Measurements from ENCODE around the gene ZNF831.

DNA sequence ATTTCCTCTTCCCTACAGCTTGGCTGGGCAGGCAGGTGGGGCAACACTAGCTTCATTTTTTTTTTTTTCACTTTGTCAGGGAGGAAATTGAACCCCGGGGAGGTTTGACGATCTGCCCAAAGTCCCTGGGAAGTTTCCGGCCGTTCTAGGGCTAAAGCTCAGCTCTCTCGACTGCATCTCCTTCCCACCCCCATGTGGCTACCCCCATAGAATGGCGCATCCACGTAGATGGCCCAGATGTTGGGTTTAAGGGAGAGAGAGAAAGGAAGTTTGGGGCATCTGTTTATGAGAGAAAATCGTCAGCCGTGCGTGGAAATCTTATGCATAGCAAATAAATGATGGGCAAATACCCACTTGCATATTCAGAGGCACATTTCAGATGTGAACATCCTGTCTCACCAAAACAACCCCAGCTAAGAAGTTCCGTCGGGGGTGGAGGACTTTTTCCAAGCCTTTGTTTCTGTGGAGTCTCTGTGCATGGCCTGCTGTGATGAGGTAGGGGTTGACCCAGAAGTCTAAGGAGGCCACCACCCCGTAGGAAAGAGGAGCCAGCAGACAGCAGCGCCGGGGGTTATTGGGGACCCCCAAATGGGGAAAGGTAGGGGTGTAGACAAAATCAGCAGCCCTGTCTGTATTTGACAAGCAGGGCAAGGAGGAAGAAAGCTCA is 40.5 kb upstream of the ZNF831 start:
- TF ChIP-seq, protein P1, sequence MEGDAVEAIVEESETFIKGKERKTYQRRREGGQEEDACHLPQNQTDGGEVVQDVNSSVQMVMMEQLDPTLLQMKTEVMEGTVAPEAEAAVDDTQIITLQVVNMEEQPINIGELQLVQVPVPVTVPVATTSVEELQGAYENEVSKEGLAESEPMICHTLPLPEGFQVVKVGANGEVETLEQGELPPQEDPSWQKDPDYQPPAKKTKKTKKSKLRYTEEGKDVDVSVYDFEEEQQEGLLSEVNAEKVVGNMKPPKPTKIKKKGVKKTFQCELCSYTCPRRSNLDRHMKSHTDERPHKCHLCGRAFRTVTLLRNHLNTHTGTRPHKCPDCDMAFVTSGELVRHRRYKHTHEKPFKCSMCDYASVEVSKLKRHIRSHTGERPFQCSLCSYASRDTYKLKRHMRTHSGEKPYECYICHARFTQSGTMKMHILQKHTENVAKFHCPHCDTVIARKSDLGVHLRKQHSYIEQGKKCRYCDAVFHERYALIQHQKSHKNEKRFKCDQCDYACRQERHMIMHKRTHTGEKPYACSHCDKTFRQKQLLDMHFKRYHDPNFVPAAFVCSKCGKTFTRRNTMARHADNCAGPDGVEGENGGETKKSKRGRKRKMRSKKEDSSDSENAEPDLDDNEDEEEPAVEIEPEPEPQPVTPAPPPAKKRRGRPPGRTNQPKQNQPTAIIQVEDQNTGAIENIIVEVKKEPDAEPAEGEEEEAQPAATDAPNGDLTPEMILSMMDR (conservative IDR thresholded peaks at IDR 0.05): no peak
- no peak for TF ChIP-seq ZFX (IDR thresholded peaks at IDR 0.05)
